GM19239 (cell line): Measurements from ENCODE around the gene OAF.

Experiments
- DNase-seq: peaks from one replicate; pipeline ENCODE4 v3.0.0; 2011; ENCODE audit warnings: low spot score; ENCODE audit not compliant: insufficient read length
- FAIRE-seq: peaks from 2 replicates; lab custom pipeline; 2011; peaks lifted over from hg19 to GRCh38; lab: Jason Lieb, UNC

OAF gene

DNA sequence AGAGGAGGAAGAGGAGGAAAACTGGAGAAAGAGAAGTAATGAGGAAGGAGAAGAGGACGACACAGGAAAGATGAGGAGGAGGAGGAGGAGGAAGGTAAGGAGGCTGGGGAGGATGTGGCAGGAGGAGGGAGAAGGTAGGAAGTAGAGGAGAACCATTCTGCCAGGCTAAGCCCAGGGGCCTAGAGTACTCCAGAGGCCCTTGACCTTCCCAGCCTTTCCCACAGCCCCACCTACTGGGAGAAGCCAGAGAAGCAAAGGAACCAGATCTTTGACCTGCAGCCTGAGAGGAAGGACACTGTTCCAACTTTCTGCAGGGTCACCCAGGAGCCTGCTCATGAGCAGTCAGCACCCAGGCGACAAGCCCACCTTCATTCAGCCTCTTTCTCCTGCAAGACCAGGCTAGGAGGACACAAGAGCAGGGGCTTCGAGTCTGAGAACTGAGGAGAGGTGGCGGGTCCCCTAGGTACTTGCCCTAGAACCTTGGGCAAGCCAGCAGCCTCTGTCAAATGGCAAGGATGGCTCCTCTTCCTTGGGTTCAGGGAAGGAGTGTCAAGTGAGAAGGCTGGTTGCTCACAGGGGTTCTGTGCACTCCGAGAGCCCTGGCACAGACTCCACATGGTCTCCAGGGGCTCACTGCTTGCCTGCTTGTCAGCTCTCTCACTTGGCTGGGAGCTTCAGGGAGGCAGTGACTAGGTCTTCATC lies 27.9 kb upstream of the OAF start:
- FAIRE-seq (no peak), DNase-seq (no peak)

DNA sequence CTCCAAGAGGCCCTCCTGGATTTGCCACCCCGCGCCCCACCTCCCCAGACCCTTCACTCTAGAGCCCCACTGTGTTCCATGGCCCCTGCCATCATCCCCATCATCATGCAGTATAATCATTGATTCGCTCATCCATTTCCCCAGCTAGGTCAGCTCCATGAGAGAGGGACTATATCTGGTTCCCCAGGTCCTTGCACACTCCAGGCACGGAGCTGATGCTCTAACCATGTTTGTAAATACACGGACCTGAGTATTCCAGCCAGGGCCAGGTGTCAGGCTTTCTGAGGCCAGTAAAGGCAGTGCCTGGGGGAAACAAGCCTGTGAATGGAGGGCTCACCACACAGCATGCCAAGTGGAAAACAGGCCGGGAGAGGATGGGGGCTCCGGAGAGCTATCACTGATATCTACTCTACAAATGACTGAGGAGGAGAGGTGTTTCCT lies 27.1 kb upstream of the OAF start:
- FAIRE-seq, result no peak
- DNase-seq, result no peak

DNA sequence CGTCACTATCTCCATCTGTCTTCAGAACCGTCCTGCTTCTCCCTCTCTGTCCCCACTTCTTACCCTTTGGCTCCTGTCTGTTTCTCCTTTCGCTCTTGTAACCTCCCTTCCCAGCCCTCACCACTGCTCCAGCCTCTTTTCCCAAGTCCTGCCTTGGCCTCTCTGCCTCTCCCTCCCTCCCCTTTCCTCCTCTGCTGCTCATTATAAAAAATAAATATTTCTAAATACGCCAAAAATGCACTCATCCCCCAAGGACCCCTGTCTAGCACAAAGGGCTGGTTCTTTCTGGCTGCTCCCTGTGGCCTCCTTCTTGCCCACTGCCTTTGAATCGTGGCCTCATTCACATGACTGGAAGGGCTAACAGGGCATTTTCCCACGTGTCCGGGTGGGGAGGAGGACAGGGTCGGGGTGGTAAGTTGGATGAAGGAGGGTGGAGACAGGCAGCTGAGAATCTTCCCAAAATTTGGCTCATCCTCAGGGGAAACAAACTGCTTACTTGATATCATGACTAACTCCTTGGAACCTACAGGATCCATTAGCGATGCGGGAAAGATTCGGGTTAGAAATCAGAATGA lies 26.4 kb upstream of the OAF start:
- FAIRE-seq, result no peak

DNA sequence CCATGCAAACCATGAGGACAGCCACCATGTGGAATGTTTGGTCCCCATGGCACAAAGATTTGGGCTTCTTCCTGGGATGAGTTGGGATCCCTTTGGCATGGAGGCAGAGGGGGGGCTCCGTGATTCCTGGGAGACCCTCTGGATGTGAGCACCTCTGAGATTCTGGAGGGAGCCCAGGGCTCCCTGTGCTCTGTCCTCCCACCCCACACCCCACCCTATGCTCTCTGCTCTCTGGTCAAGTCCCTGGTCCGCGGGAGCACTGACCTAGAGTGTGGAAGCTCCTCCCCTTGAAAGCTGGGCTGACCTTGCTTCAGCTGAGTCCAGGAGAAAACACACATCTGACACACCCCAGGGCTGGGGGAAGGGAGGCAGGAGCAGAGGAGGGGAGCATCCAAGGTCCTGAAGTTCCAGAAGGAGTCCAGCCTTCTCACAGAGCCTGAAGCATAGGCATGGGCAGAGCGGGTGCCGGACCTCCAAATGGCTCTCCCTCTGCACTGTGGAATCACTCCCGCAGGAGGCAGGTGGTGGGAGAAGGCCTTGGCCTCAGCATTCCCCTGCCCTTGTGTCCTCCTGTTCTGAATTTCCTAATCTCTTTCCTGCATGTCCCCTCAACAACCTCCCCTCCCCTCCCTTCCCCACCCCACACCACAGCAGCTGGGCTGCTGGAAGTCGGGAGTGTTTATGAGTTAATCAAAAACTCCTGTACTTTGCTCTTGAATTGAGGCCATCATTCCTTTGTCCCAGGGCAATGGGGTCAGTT lies 25.7 kb upstream of the OAF start:
- FAIRE-seq (no peak), DNase-seq (no peak)

More for the DNA sequence above, 26.4 kb upstream of the OAF start:
- no peak for DNase-seq

DNA sequence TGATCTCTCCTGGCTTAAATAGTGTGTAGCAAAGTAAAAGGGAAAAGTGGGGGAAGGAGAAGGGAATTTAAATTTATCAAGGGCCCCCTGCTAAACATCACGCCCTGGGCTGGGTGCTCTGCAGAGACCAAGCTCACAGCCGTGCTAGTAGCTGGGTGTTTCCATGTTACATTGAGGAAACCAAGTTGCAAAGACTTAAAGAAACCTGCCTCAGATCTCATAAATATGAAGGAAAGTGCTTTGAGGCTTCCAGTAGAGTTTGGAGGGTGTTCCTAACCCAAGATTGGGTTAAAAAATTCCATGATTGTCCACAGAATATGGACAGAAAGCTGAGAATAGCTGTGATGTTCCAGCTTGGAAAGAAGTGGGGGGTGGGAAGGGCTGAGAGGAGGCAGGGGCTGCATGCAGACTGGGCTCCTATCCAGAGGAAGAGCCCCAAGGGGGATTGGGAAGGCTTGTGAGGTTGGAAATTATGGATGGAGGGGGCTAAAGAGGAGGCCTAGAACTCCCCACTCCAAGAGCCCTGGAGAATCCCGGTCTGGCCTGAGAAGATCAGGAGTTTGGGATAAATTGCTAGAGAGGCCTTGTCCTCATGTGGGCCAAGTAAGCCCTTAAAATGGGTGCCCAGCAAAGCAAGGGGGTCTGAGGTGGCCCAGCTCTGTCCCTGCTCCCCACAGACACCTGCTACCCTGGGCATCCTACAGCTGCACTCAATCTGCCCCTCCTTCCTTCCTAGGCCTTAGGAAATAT lies 25.0 kb upstream of the OAF start:
- no peak for FAIRE-seq
- no peak for DNase-seq

DNA sequence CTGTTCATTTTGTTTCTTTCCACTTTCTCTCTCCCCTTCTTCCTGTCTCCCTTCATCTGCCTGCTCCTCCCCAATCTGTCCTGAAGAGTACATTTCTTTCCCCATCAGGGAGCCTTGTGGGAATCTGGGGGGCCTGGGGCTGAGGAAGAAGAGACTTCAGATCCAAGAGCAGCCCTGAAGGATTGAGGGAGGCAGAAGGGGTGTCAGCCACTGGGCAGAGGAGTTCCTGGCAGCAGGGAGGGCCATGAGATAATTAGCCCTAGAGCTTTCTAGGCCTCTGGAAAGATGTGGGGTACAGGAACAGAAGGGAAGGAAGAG lies 24.4 kb upstream of the OAF start:
- DNase-seq (no peak), FAIRE-seq (no peak)

DNA sequence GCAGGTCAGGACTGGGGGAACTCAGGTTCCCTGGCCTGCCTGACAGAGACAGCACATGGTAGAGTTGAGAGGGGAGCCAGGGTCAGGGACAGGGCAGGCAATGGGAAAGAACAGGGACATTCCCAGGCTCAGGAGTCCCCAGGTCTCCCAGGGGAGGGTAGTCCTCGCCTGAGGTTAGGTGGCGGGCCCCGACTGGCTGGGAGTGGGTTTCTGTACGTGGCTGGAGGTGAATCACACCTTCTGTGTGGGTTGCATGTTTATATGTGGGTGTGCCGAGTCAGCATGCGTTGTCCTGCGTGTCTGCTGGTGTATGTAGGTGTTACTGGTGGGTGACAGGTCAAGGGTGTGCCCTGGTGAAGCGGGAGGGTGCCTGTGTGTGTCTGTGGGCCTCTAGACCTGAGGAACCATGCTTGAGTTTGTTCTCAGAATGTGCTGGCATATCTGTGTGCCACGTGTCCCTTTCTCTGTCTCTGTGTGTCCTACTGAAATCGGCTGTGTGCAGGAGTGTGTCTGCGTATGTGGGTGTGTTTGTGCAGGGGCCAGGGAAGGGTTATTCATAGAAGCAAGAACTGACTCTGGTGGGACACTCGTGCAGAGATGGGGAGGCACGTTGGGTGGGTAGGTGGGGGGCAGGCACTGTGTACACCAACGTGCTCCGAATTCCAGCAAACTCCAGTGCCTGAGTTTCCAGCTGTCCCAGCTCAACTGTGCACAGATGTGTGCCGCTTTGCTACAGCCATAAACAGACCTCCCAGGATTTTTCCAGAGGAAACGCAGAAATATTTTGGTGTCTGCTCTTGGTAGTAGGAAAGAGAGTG lies 23.8 kb upstream of the OAF start:
- no peak for DNase-seq
- FAIRE-seq, result no peak

DNA sequence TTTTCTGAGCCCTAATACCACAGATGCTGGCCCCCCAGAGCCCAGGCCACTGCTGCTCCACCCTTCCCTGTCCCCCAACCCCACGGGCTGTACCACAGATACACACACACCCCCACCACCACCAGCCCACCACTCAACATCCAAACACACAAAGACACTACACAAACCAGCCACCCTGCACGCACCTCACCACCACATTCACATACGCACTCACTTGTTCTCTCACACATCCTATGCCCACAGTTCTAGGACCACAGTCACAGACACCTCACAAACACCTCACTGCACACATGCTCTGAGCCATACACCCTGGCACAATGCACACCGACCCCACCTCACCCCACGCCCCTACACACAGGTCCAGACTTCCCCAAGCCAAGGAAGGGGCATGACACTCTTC lies 22.5 kb upstream of the OAF start:
- DNase-seq (no peak), FAIRE-seq (no peak)

DNA sequence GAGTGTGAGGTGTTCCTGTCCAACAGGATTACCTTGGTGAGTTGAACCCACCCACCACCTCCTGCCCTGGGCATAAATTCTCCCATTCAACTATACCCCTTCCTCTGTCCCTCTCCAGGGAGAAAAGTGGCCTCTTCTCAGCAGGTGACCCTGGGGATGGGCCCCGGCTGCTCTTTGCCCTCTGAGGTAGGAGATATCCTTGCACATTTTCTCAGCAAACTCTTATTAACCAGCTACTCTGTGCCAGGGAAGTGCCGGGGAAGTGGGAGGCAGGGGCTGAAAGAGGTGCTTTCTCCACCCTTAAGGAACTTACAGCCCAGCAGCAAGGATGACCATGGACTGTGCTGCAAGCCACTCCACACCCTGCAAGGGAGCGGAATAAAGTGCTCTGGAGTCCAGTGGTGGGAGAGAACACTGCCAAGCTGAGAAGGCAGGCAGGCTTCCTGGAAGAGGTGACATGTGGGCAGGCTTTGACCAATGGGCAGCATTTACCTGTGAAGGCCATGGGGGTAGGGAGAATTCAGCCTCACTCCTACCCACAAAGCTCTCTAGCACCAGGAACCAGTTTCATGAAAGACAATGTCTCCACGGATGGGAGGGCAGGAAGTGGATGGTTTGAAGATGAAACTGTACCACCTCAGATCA lies 21.9 kb upstream of the OAF start:
- no peak for FAIRE-seq
- no peak for DNase-seq

DNA sequence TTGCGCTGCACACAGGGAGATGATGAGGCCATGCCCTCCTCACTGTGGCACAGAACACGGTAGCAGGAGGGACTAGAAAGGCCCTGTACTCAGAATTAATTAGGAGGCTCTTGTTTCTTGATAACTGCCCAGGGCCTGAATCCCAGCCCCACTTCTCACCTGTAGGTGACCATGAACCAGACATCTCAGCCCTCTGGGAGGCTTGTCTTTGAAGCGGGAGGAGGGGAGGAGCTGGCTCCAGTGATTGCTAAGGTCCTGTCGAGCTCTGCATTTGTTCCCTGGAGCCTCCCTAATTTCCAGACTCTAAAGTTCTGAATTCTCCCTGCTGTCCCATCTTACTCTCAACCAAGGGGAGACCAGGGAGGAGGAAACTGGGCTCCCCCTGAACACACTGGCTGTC lies 19.8 kb upstream of the OAF start:
- DNase-seq (no peak), FAIRE-seq (no peak)

DNA sequence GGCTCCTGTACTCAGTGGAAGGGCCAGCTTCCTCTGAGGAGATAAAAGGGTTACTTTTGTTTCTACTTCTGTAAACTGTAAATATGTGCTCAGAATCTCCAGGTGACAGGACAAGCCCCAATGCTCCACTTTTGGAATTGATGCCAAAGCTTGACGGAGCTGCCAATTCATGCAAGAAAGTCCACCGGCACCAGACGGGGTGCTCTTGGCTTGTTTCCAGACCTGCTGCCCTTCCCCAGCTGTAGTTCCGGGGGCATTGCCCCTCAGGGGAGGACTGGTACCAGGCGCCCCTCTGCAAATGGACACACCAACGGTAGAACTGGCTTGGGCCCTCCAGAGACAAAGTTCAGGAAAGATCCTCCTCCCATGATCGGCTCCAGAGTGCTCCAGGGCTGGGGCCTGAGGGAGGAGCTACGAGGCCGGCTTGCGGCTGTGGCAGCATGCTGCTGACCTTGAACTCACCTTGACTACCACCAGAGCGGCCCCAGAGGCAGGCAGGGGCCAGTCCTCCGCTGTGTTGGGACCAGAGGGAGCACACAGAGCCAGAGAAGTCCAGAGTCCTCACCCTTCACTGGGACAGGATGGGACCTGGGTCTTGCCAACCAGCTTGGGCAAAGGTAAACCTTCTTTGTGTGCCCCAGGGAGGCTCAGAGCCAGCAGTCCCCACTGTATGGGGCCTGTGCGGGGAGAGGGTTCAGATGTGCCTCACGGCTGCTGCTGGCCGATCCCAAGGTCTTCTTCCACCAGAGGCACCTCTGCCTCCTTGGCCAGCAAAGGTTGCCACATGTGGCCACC lies 17.8 kb upstream of the OAF start:
- FAIRE-seq (no peak), DNase-seq (no peak)

DNA sequence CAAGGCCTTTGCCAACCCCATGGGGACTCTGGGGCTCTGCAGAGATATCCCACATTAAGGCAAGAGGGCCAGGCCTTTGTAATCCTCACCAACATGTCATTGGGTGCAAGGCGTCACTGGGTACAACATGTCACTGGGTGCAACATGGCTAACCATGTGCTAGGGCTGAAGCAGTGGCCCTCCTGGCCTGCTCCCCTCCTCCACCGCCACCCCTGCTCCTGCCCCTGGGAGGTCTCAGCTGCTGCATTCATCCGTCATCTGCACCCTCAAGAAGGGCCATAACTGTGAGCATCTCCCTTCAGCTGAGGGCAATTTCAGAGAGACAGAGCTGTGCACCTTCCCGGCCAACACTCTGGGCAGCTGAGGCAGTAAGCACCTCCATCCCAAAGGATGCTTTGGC lies 16.7 kb upstream of the OAF start:
- DNase-seq (no peak), FAIRE-seq (no peak)

DNA sequence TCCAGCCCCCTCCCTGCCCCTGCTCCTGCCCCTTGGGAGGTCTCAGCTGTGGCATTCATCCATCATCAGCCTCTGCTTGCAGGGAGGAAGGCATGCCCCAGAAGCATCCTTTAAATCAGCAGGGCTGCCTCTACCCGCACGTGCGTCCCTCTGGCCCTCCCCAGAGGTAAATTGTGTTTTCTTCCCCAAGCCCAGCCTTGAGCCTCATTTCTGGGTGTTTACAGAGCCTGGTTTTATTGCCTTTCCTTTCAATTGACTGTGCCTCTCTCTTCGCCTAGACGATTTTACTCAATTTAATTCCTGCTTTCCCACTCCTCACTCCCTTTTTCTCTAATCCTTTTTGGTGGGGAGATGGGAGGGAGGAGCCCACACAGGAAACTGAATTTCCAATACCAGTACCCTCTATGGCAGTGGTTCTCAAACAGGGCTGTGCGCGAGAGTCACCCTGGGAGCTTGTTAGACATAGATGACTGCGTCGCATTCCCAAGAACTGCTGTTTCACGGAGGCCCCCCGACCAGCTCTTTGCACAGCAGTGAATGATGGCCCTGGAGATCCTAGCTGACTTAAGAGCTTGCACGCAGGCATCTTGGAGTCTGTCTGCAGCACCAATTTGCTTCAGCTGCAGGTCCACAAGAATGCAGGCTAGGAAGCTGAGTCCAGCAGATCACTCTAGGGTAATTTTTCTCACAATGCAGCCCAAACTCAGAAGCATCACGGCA lies 15.1 kb upstream of the OAF start:
- DNase-seq (no peak), FAIRE-seq (no peak)

DNA sequence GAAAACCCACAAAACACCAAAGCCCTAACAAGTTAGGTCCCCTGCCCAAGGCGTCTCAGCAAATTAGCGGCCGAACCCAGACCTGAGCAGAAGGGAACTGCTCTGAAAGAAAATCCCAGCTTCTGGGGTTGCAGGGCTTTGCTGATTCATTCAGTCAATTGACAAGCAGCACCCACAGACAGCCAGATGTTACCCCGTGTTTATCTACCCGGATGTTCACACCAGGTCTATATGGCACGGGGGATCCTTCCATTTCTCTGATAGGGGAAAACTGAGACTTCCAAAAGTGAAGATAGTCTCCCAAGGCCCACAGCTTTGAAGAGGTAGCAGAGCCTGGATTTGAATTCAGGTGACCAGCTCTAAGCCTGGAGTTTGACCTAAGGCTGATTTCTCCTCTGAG lies 14.0 kb upstream of the OAF start:
- no peak for DNase-seq
- no peak for FAIRE-seq

DNA sequence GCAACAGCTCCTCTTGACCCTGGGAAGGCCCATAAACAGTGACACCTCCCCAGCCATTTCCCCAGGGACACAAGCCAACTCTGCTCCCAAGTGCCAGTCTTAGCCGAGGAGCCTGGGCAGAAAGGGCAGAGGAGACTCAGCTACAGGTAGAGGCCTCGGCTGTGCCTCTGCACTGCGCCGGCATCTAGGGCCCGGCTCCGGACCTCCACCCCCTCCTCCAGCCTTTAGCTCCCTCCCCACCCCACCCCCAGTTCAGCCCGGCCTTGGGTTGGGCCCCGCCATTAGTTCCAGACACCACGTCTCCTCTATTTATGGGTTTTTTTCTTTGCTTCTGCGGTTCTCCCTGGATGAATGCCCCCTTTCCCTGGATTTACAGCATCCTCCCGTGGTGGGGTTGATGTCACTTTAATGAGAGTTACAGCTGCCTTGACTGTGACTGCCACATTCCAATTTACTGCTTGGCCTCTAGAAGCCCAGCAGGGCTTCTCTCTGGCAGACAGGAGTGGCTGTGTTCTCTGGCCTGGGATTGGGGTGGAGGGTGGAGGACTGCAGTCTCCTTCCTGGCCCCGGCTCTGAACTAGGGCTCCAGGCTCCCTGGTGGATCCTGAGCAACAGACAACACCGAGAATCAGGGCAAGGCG lies 13.5 kb upstream of the OAF start:
- no peak for DNase-seq
- FAIRE-seq, result no peak

DNA sequence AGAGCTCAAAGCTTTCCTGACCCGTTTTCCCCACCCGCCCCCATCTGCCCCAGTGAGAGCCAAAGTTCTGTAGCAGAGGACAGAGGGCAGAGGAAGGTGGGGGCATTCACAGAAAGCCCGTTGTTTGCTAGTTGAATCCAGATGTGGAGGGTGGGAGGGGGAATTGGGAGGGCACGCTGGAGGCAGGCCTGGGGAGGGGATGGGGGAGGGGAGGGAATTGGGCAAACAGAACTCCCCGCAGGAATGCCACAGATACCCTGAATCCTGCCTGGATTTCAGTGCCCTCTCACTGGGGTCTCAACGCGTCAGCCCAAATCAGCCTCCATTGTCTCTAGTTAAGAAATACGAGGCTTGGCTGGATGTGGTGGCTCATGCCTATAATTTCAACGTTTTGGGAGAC lies 12.9 kb upstream of the OAF start:
- DNase-seq, result no peak
- FAIRE-seq, result no peak

DNA sequence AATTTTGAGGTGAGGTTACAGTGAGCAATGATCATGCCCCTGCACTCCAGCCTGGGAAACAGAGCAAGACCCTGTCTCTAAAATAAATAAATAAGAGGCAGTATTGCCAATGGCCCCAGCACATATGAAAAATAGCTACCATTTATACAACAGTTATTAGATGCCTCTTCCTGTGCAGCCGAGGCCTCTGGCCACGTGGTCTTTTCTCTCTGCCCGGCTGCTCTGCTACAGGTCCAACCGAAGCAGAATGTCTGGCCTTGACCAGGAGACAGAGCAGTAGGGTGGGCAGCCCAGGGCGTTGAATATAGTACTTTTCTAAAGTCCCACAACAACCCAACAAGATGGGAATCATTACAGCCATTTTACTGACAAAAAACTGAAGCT lies 12.4 kb upstream of the OAF start:
- no peak for DNase-seq
- no peak for FAIRE-seq
